Spleen (tissue), 11 donors: Measurements from ENCODE around the gene KCNT1. TPM values are rescaled to one million over a fixed set of nuclear protein-coding genes. Genes with fewer than 3 reads are reported as not detected.

Experiments
- DNase-seq: peaks from one replicate; pipeline ENCODE4 v3.0.0-alpha.2; 2020
- H3K27ac ChIP-seq, 8 donors: fragments of 200-600 bp; sonication (generic) in 7 of 8; 1 replicate in 4 of 8; 2 replicates in 4 of 8; pipeline versions ENCODE4 v1.5.0 to v1.8.0; 2016 to 2021; ENCODE audit warnings: inconsistent platforms in 4 of 8, mild to moderate bottlenecking in 4 of 8, moderate library complexity in 1 of 8
- H3K27me3 ChIP-seq, 7 donors: fragments of 200-600 bp; sonication (generic) in 6 of 7; replicated peaks in 1 of 7; 1 replicate in 4 of 7; 2 replicates in 3 of 7; pipeline versions ENCODE4 v1.5.0 to v1.8.0; 2016 to 2021; ENCODE audit warnings: inconsistent platforms in 3 of 7, mild to moderate bottlenecking in 1 of 7
- H3K36me3 ChIP-seq, 6 donors: fragments of 200-600 bp; sonication (generic) in 5 of 6; 1 replicate in 4 of 6; 2 replicates in 2 of 6; pipeline versions ENCODE4 v1.5.0 to v1.8.0; 2016 to 2021; ENCODE audit warnings: inconsistent platforms in 2 of 6
- H3K4me1 ChIP-seq, 6 donors: fragments of 200-600 bp; sonication (generic) in 5 of 6; 1 replicate in 3 of 6; 2 replicates in 3 of 6; pipeline versions ENCODE4 v1.5.0 to v1.8.0; 2016 to 2021; ENCODE audit warnings: inconsistent platforms in 3 of 6
- H3K4me3 ChIP-seq, 8 donors: fragments of 200-600 bp; sonication (generic) in 7 of 8; 1 replicate in 4 of 8; 2 replicates in 4 of 8; pipeline versions ENCODE4 v1.5.0 to v1.8.0; 2016 to 2021; ENCODE audit warnings: inconsistent platforms in 4 of 8, mild to moderate bottlenecking in 4 of 8, moderate library complexity in 2 of 8
- H3K9me3 ChIP-seq, 8 donors: fragments of 200-600 bp; sonication (generic) in 7 of 8; 1 replicate in 4 of 8; 2 replicates in 4 of 8; pipeline versions ENCODE4 v1.5.0 to v1.8.0; 2016 to 2021; ENCODE audit warnings: inconsistent platforms in 4 of 8
- POLR2A ChIP-seq, 3 donors: fragments of 450-650 bp; IDR thresholded peaks; one replicate each; pipeline ENCODE4 v1.5.1; 2017; ENCODE audit warnings: antibody characterized with exemption in 3 of 3, mild to moderate bottlenecking in 1 of 3
- POLR2AphosphoS5 ChIP-seq, 3 donors: sonication (generic); formaldehyde crosslinking; IDR thresholded peaks; one replicate each; pipeline ENCODE4 v1.5.1; 2017; ENCODE audit warnings: antibody characterized with exemption in 3 of 3
- WGBS, 5 donors: extraction: QIAGEN DNeasy Blood & Tissue Kit in 3 of 5; methylation state at CpG; one replicate each; pipeline versions ENCODE4 v1.1.5 to v1.1.7; 2013 to 2018; 5-methylcytosine and 5-hydroxymethylcytosine counted together
- intact Hi-C: fragments of 100-400 bp; cut with DNase I; formaldehyde crosslinking; loops from one replicate; pipeline ENCODE4 v1.15.0; 2023; ENCODE audit warnings: low total_unique reads
- polyA plus RNA-seq, 3 donors: library from polyadenylated mRNA; stranded (reverse); fragments of 200-250 nt; gene quantifications; one replicate each; pipeline ENCODE4 v1.2.1, GENCODE V29; 2013
- total RNA-seq, 7 donors: library from RNA; depleted of rRNA in 3 of 7; stranded (reverse); fragments of >200 nt in 3 of 7; fragmentation: NEBNext Ultra II Directional in 4 of 7; extraction: Animal tissue kit (Norgen Biotek cat#: 25700) in 4 of 7; gene quantifications; one replicate each; pipeline versions ENCODE4 v1.1.0 to v1.2.1, GENCODE V29; 2016 to 2021
- TF ChIP-seq, protein P1 (sequence below), 11 experiments: fragments of 200-600 bp in 7 of 11; fragments of 450-650 bp in 4 of 11; sonication (generic) in 4 of 11; IDR thresholded peaks in 8 of 11; conservative IDR thresholded peaks in 3 of 11; 1 replicate in 7 of 11; 2 replicates in 4 of 11; pipeline versions ENCODE4 v1.4.0 to v1.8.0; 2016 to 2021; ENCODE audit warnings: antibody characterized with exemption in 11 of 11, inconsistent platforms in 4 of 11, mild to moderate bottlenecking in 1 of 11
- donor health status: healthy with polysubstance abuse.
- donor health status: DM: no; HTN: no; CAD: no; lungs with moderate emphysema.
- donor health status: DM: no; HTN: no; CAD: no.
- donor health status: Bipolar disorder and iron deficiency.
- donor health status: healthy.
- donor health status: DM: no; HTN: no; CAD: no.
- donor health status: DM: yes; HTN: yes; CAD: no.

KCNT1 gene
- total and polyA plus RNA-seq, 10 donors = 1.0 to 41.5 (median 19.8) TPM

GRCh38 chr9:135801070-135801469, 99.1 kb downstream of the KCNT1 start:
- H3K4me3 ChIP-seq = no peak overlapping the region
- H3K27ac ChIP-seq = no peak overlapping the region
- TF ChIP-seq POLR2A (IDR thresholded peaks at IDR 0.05) (no peak), POLR2AphosphoS5 (IDR thresholded peaks at IDR 0.05) (no peak)
- TF ChIP-seq, protein P1, sequence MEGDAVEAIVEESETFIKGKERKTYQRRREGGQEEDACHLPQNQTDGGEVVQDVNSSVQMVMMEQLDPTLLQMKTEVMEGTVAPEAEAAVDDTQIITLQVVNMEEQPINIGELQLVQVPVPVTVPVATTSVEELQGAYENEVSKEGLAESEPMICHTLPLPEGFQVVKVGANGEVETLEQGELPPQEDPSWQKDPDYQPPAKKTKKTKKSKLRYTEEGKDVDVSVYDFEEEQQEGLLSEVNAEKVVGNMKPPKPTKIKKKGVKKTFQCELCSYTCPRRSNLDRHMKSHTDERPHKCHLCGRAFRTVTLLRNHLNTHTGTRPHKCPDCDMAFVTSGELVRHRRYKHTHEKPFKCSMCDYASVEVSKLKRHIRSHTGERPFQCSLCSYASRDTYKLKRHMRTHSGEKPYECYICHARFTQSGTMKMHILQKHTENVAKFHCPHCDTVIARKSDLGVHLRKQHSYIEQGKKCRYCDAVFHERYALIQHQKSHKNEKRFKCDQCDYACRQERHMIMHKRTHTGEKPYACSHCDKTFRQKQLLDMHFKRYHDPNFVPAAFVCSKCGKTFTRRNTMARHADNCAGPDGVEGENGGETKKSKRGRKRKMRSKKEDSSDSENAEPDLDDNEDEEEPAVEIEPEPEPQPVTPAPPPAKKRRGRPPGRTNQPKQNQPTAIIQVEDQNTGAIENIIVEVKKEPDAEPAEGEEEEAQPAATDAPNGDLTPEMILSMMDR (IDR thresholded peaks at IDR 0.05 in 8 of 11, conservative IDR thresholded peaks at IDR 0.05 in 3 of 11) = no peak
- no peak for DNase-seq
- H3K4me1 ChIP-seq = peaks cover 0 to 15% (median 8%) of the 10 kb centered on the region in 6 donors
- no peaks in the 10 kb centered on the region for H3K36me3 ChIP-seq
- intact Hi-C loops = no loop called here
- 85 to 95% (median 93%) methylated on average over 6 of the region's 6 CpGs for WGBS, 5 donors
- peaks cover 0 to 7% (median 0%) of the 10 kb centered on the region in 7 donors for H3K27me3 ChIP-seq
- H3K9me3 ChIP-seq = no peaks in the 10 kb centered on the region

GRCh38 chr9:135802876-135803419, 101.0 kb downstream of the KCNT1 start:
- no peaks in the 10 kb centered on the region for H3K9me3 ChIP-seq
- 73 to 88% (median 76%) methylated on average over 9 to 18 of the region's 18 CpGs for WGBS, 5 donors
- no peak overlapping the region for H3K27ac ChIP-seq
- H3K4me3 ChIP-seq = no peak overlapping the region
- H3K4me1 ChIP-seq = peaks cover 0 to 7% (median 3%) of the 10 kb centered on the region in 6 donors
- TF ChIP-seq POLR2AphosphoS5 (IDR thresholded peaks at IDR 0.05) (no peak), POLR2A (IDR thresholded peaks at IDR 0.05) (no peak)
- TF ChIP-seq, protein P1 (IDR thresholded peaks at IDR 0.05 in 8 of 11, conservative IDR thresholded peaks at IDR 0.05 in 3 of 11) = no peak
- DNase-seq = no peak
- intact Hi-C loops = no loop called here
- no peaks in the 10 kb centered on the region for H3K27me3 ChIP-seq
- no peaks in the 10 kb centered on the region for H3K36me3 ChIP-seq

GRCh38 chr9:135803441-135803840, 101.5 kb downstream of the KCNT1 start:
- Histone ChIP-seq H3K9me3 (no peaks in the 10 kb centered on the region), H3K27me3 (no peaks in the 10 kb centered on the region), H3K36me3 (peaks cover 0 to 3% (median 0%) of the 10 kb centered on the region in 6 donors), H3K4me3 (no peak overlapping the region), H3K27ac (no peak overlapping the region), H3K4me1 (peaks cover 0 to 2% (median 0%) of the 10 kb centered on the region in 6 donors)
- intact Hi-C loops = no loop called here
- 93 to 97% (median 95%) methylated on average over 10 of the region's 10 CpGs for WGBS, 5 donors
- DNase-seq = no peak
- no peak for TF ChIP-seq POLR2A (IDR thresholded peaks at IDR 0.05)
- TF ChIP-seq POLR2AphosphoS5 (IDR thresholded peaks at IDR 0.05) = peak in 1 of 3 donors; percentile 27

- H3K27me3 ChIP-seq = no peaks in the 10 kb centered on the region
- intact Hi-C loops = no loop called here
- no peak overlapping the region for H3K4me3 ChIP-seq
- H3K9me3 ChIP-seq = no peaks in the 10 kb centered on the region
- no peak overlapping the region for H3K27ac ChIP-seq
- no peaks in the 10 kb centered on the region for H3K4me1 ChIP-seq
- DNase-seq = no peak
- 80 to 89% (median 88%) methylated on average over 13 to 24 of the region's 24 CpGs for WGBS, 5 donors
- TF ChIP-seq, protein P1 (IDR thresholded peaks at IDR 0.05 in 8 of 11, conservative IDR thresholded peaks at IDR 0.05 in 3 of 11) = no peak
- TF ChIP-seq POLR2A (IDR thresholded peaks at IDR 0.05) (no peak), POLR2AphosphoS5 (IDR thresholded peaks at IDR 0.05) (no peak)
- peaks cover 0 to 16% (median 6%) of the 10 kb centered on the region in 6 donors for H3K36me3 ChIP-seq
These were observed 102.8 kb downstream of the KCNT1 start for GRCh38 chr9:135804581-135805421.
